ENCODE data around the gene ECSIT.
A peak's percentile ranks its signal among the peaks of the same experiment; 100 is the strongest.

ECSIT gene

GRCh38 chr19:11504502-11505031, 24.4 kb downstream of the ECSIT start:
- no peak for DNase-seq (ENCODE audit: low read depth)

GRCh38 chr19:11499890-11500420, 29.0 kb downstream of the ECSIT start:
- no peak for DNase-seq (ENCODE audit: low read depth)

GRCh38 chr19:11499220-11499726, 29.7 kb downstream of the ECSIT start:
- DNase-seq (ENCODE audit: low read depth), result no peak

GRCh38 chr19:11496391-11497163, 32.4 kb downstream of the ECSIT start:
- DNase-seq (ENCODE audit: low read depth), result peak; percentile 45

- no peak for DNase-seq (ENCODE audit: low read depth)
Observed at GRCh38 chr19:11495885-11496284, 33.0 kb downstream of the ECSIT start.

GRCh38 chr19:11495481-11495880, 33.5 kb downstream of the ECSIT start:
- DNase-seq (ENCODE audit: low read depth), result no peak

- no peak for DNase-seq (ENCODE audit: low read depth)
Observed at GRCh38 chr19:11494634-11495285, 34.2 kb downstream of the ECSIT start.

- no peak for DNase-seq (ENCODE audit: low read depth)
Observed at GRCh38 chr19:11489378-11489777, 39.6 kb downstream of the ECSIT start.

GRCh38 chr19:11486661-11487503, 42.1 kb downstream of the ECSIT start:
- DNase-seq (ENCODE audit: low read depth), result no peak

GRCh38 chr19:11485245-11485837, 43.6 kb downstream of the ECSIT start:
- no peak for DNase-seq (ENCODE audit: low read depth)

GRCh38 chr19:11483366-11484111, 45.4 kb downstream of the ECSIT start:
- no peak for DNase-seq (ENCODE audit: low read depth)

- peak; percentile 83 for DNase-seq (ENCODE audit: low read depth)
Observed at GRCh38 chr19:11482384-11483050, 46.4 kb downstream of the ECSIT start.

GRCh38 chr19:11481534-11482383, 47.2 kb downstream of the ECSIT start:
- peak; percentile 76 for DNase-seq (ENCODE audit: low read depth)

GRCh38 chr19:11480715-11481533, 48.0 kb downstream of the ECSIT start, which contains the start of gene ELAVL3:
TSS of gene ELAVL3 (minus strand) at chr19:11481046. CDS start at chr19:11480608, 438 bp downstream.
- no peak for DNase-seq (ENCODE audit: low read depth)

GRCh38 chr19:11479898-11480714, 48.8 kb downstream of the ECSIT start:
- no peak for DNase-seq (ENCODE audit: low read depth)

- DNase-seq (ENCODE audit: low read depth), result no peak
Observed at GRCh38 chr19:11479090-11479897, 49.6 kb downstream of the ECSIT start.
